NCI-H146 treated with DMSO at 0.1 percent for 48 hours (cell line): ENCODE measurements around the gene SHROOM1.

Source experiments
- DNase-seq: peaks from one replicate; lab custom pipeline; 2025; ENCODE audit not compliant: unreplicated experiment; lab: John Stamatoyannopoulos, UW

The SHROOM1 gene

GRCh38 chr5:132853790-132854189 lies 23.3 kb upstream of the SHROOM1 start:
- no peak for DNase-seq

GRCh38 chr5:132853323-132853722 lies 22.9 kb upstream of the SHROOM1 start:
- DNase-seq = no peak

- no peak for DNase-seq
Measured at GRCh38 chr5:132850066-132850465, 19.6 kb upstream of the SHROOM1 start.

- no peak for DNase-seq
Measured at GRCh38 chr5:132849347-132849746, 18.9 kb upstream of the SHROOM1 start.

- DNase-seq = no peak
Measured at GRCh38 chr5:132848270-132848669, 17.8 kb upstream of the SHROOM1 start.

- no peak for DNase-seq
Measured at GRCh38 chr5:132841305-132841704, 10.9 kb upstream of the SHROOM1 start.

GRCh38 chr5:132840896-132841295 lies 10.4 kb upstream of the SHROOM1 start:
- peak; percentile 13 for DNase-seq

GRCh38 chr5:132840313-132840712 lies 9.9 kb upstream of the SHROOM1 start:
- no peak for DNase-seq

- DNase-seq = no peak
Measured at GRCh38 chr5:132839426-132840301, 9.2 kb upstream of the SHROOM1 start.

GRCh38 chr5:132838516-132839282 lies 8.3 kb upstream of the SHROOM1 start:
- no peak for DNase-seq

- no peak for DNase-seq
Measured at GRCh38 chr5:132837868-132838267, 7.4 kb upstream of the SHROOM1 start.

GRCh38 chr5:132836852-132837251 lies 6.4 kb upstream of the SHROOM1 start:
- DNase-seq = no peak

- DNase-seq = no peak
Measured at GRCh38 chr5:132834057-132834456, 3.6 kb upstream of the SHROOM1 start.

- no peak for DNase-seq
Measured at GRCh38 chr5:132832612-132833011, 2.2 kb upstream of the SHROOM1 start.

GRCh38 chr5:132831095-132831860 lies 831 bp upstream of the SHROOM1 start:
- DNase-seq = no peak

GRCh38 chr5:132829742-132830435 lies 558 bp downstream of the SHROOM1 start:
- DNase-seq = peak; percentile 28

GRCh38 chr5:132828846-132829494 lies 1.5 kb downstream of the SHROOM1 start:
- DNase-seq = no peak

- DNase-seq = no peak
Measured at GRCh38 chr5:132827943-132828673, 2.3 kb downstream of the SHROOM1 start.

GRCh38 chr5:132826424-132827082 lies 3.9 kb downstream of the SHROOM1 start:
- DNase-seq = no peak
